Fibroblast of peridontal ligament (primary cell): ENCODE measurements around the gene CCR3.

ENCODE experiments used
- DNase-seq: peaks from one replicate; pipeline ENCODE4 v3.0.0-alpha.2; 2010; ENCODE audit errors: extremely low read depth

The CCR3 gene

GRCh38 chr3:46242120-46242519, at the start of gene CCR3:
Gene CCR3 (plus strand): TSS chr3:46242460. CDS start chr3:46265159, 22,699 bp downstream.
- DNase-seq: no peak

GRCh38 chr3:46192939-46193338, 49.3 kb upstream of the CCR3 start:
- DNase-seq: no peak

GRCh38 chr3:46193436-46193835, 48.8 kb upstream of the CCR3 start:
- peak; percentile 54 for DNase-seq

GRCh38 chr3:46194868-46195553, 47.2 kb upstream of the CCR3 start:
- DNase-seq: no peak

GRCh38 chr3:46196261-46196957, 45.9 kb upstream of the CCR3 start:
- DNase-seq: peak; percentile 13

GRCh38 chr3:46200211-46200610, 42.0 kb upstream of the CCR3 start:
- no peak for DNase-seq

- DNase-seq: peak; percentile 47
Observed at GRCh38 chr3:46200790-46201189, 41.5 kb upstream of the CCR3 start.

- DNase-seq: no peak
Observed at GRCh38 chr3:46202535-46202934, 39.7 kb upstream of the CCR3 start.

GRCh38 chr3:46203681-46204080, 38.6 kb upstream of the CCR3 start:
- DNase-seq: no peak

GRCh38 chr3:46205286-46205960, 36.8 kb upstream of the CCR3 start:
- no peak for DNase-seq

- no peak for DNase-seq
Observed at GRCh38 chr3:46206282-46207015, 35.8 kb upstream of the CCR3 start.

- DNase-seq: peak; percentile 14
Observed at GRCh38 chr3:46207514-46207913, 34.7 kb upstream of the CCR3 start.

GRCh38 chr3:46208167-46208704, 34.0 kb upstream of the CCR3 start, which contains the start of gene CCR1:
Gene CCR1 (minus strand): TSS chr3:46208313. CDS start chr3:46204313, 4,000 bp downstream.
- peak; percentile 81 for DNase-seq

GRCh38 chr3:46209053-46209452, 33.2 kb upstream of the CCR3 start:
- DNase-seq: no peak

- DNase-seq: peak; percentile 65
Observed at GRCh38 chr3:46209746-46210470, 32.4 kb upstream of the CCR3 start.

GRCh38 chr3:46212101-46212500, 30.2 kb upstream of the CCR3 start:
- no peak for DNase-seq

- DNase-seq: no peak
Observed at GRCh38 chr3:46213201-46213600, 29.1 kb upstream of the CCR3 start.

- DNase-seq: no peak
Observed at GRCh38 chr3:46214751-46215352, 27.4 kb upstream of the CCR3 start.

- peak; percentile 34 for DNase-seq
Observed at GRCh38 chr3:46215810-46216414, 26.3 kb upstream of the CCR3 start.

GRCh38 chr3:46218196-46218709, 24.0 kb upstream of the CCR3 start:
- DNase-seq: no peak
